Naive thymus-derived CD4-positive, alpha-beta T cell (primary cell): Measurements from ENCODE around the gene PJA2. TPM values are rescaled to one million over a fixed set of nuclear protein-coding genes. Genes with fewer than 3 reads are reported as not detected.

ENCODE experiments used
- ATAC-seq: fragments of 150-1000 bp; cut with Tn5 transposase; 2 replicates; pipeline ENCODE4 v1.10.0; 2021; ENCODE audit warnings: mild to moderate bottlenecking, moderate library complexity
- CTCF ChIA-PET: fragments of 350-600 bp; sonication (Branson Sonifier 250); formaldehyde crosslinking; loops from one replicate; lab custom pipeline; 2021; ENCODE audit warnings: antibody characterized with exemption; lab: Charles Lee
- POLR2A ChIA-PET: fragments of 350-600 bp; sonication (Branson Sonifier 250); formaldehyde crosslinking; loops from one replicate; lab custom pipeline; 2021; ENCODE audit warnings: antibody characterized with exemption, inconsistent platforms; lab: Charles Lee
- DNase-seq, 9 donors: peaks; one replicate each; pipeline versions ENCODE4 v3.0.0 to v3.0.0-alpha.2; 2020 to 2022; ENCODE audit warnings: mixed read lengths in 1 of 9
- H3K27ac ChIP-seq: one replicate; pipeline ENCODE4 v1.7.0; 2013; ENCODE audit warnings: mild to moderate bottlenecking, low read depth, low read length, moderate library complexity
- H3K27me3 ChIP-seq, 2 donors: one replicate each; pipeline ENCODE4 v1.7.0; 2013; ENCODE audit warnings: low read length in 2 of 2, mild to moderate bottlenecking in 2 of 2, moderate library complexity in 2 of 2; ENCODE audit not compliant: control insufficient read depth in 2 of 2, insufficient read depth in 2 of 2
- H3K36me3 ChIP-seq, 3 experiments: 1 replicate in 2 of 3; 2 replicates in 1 of 3; pipeline ENCODE4 v1.7.0; 2013; ENCODE audit warnings: low read length in 3 of 3, mild to moderate bottlenecking in 3 of 3, moderate library complexity in 1 of 3; ENCODE audit not compliant: insufficient read depth in 3 of 3, control insufficient read depth in 2 of 3
- H3K4me1 ChIP-seq, 2 donors: one replicate each; pipeline ENCODE4 v1.7.0; 2013; ENCODE audit warnings: low read length in 2 of 2, mild to moderate bottlenecking in 2 of 2, moderate library complexity in 1 of 2; ENCODE audit not compliant: control insufficient read depth in 2 of 2, insufficient read depth in 2 of 2
- H3K4me3 ChIP-seq: 2 replicates; pipeline ENCODE4 v1.7.0; 2013; ENCODE audit warnings: mild to moderate bottlenecking, low read length
- H3K9me3 ChIP-seq, 3 experiments: 1 replicate in 2 of 3; 2 replicates in 1 of 3; pipeline ENCODE4 v1.7.0; 2013; ENCODE audit warnings: low read length in 3 of 3; ENCODE audit not compliant: control insufficient read depth in 2 of 3
- H3K27ac Mint-ChIP-seq, 9 donors: one replicate each; pipeline ENCODE4 v1.8.0; 2020 to 2022; ENCODE audit warnings: mixed read lengths in 9 of 9, mild to moderate bottlenecking in 8 of 9, moderate library complexity in 5 of 9, inconsistent platforms in 2 of 9
- H3K27me3 Mint-ChIP-seq, 5 donors: one replicate each; pipeline ENCODE4 v1.8.0; 2021 to 2022; ENCODE audit warnings: mixed read lengths in 5 of 5, mild to moderate bottlenecking in 1 of 5
- H3K36me3 Mint-ChIP-seq, 5 donors: one replicate each; pipeline ENCODE4 v1.8.0; 2020 to 2022; ENCODE audit warnings: mixed read lengths in 5 of 5, mild to moderate bottlenecking in 3 of 5, inconsistent platforms in 1 of 5
- H3K4me1 Mint-ChIP-seq, 7 donors: one replicate each; pipeline ENCODE4 v1.8.0; 2020 to 2022; ENCODE audit warnings: mixed read lengths in 7 of 7, mild to moderate bottlenecking in 3 of 7, inconsistent platforms in 1 of 7
- H3K4me3 Mint-ChIP-seq, 10 donors: one replicate each; pipeline ENCODE4 v1.8.0; 2020 to 2022; ENCODE audit warnings: mild to moderate bottlenecking in 10 of 10, mixed read lengths in 10 of 10, moderate library complexity in 6 of 10, inconsistent platforms in 2 of 10
- H3K9me3 Mint-ChIP-seq, 11 donors: one replicate each; pipeline ENCODE4 v1.8.0; 2020 to 2022; ENCODE audit warnings: mixed read lengths in 11 of 11, mild to moderate bottlenecking in 4 of 11, inconsistent platforms in 1 of 11, moderate library complexity in 1 of 11
- intact Hi-C, 2 donors: fragments of 100-400 bp; cut with micrococcal nuclease; formaldehyde crosslinking; loops; one replicate each; pipeline ENCODE4 v1.15.1; 2023
- polyA plus RNA-seq, 2 donors: library from polyadenylated mRNA; unstranded; fragments of 300-500 nt; fragmentation: Illumina TruSeq; gene quantifications; one replicate each; pipeline ENCODE4 v1.2.3, GENCODE V29; 2021
- total RNA-seq, 6 experiments: library from RNA in 5 of 6; stranded (reverse) in 5 of 6; gene quantifications; 1 replicate in 5 of 6; 2 replicates in 1 of 6; pipeline ENCODE4 v1.2.3 and lab custom pipeline; 2021 to 2026

PJA2 gene
- total and polyA plus RNA-seq, 7 experiments from 2014 or later = 50.5 to 89.9 (median 71.5) TPM

DNA sequence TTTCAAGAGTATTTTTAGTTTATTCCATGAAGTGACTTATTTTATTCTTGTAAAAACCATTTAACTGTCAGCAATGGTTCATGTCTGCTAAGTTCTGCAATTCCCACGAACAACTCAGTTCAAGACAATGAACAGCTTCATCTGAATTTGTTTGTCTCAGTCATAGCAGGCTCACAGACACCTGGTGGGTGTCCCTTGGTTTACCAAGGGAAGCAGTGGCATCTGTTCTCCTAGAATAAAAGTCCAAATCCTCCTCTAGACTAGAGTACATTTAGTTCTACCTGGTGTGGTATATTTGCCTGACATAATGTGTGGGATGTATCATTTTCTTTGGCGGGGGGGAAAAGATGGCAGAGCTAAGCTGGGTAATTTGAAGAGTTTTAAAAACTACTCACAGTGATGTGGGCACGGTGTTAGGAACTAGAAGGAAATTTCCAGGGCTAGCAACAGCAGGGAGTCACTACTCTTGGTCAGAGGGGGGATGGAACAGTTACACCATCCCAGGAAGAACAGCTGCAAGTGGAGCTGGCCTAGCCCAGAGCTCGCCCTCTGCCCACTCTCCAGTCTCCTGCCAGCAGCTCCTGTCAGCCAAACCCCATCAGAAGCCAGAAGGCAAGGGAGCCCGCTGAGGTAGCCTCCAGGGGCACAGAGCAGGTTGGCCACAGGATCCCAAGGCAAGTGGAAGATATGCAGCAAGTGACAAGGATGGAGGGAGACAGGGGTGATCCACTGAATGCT is 100.3 kb downstream of the PJA2 start:
- ChIA-PET CTCF (interaction anchor here (0.6 kb wide), 1 partner anchor 60 kb away, joined by 3 read pairs; no protein-coding TSS in a partner anchor), POLR2A (no interaction called here)
- Mint-ChIP-seq H3K27ac (no peak overlapping the region), H3K4me3 (no peak overlapping the region), H3K9me3 (peaks cover 0 to under 1% (median 0%) of the 10 kb centered on the region in 11 donors), H3K36me3 (peaks cover 0 to 14% (median 7%) of the 10 kb centered on the region in 5 donors), H3K27me3 (no peaks in the 10 kb centered on the region), H3K4me1 (no peaks in the 10 kb centered on the region)
- DNase-seq (no peak), ATAC-seq (no peak)
- Histone ChIP-seq H3K27ac (no peak overlapping the region), H3K9me3 (no peaks in the 10 kb centered on the region), H3K4me1 (no peaks in the 10 kb centered on the region), H3K27me3 (no peaks in the 10 kb centered on the region), H3K36me3 (no peaks in the 10 kb centered on the region), H3K4me3 (no peak overlapping the region)
- intact Hi-C loops = no loop called here

DNA sequence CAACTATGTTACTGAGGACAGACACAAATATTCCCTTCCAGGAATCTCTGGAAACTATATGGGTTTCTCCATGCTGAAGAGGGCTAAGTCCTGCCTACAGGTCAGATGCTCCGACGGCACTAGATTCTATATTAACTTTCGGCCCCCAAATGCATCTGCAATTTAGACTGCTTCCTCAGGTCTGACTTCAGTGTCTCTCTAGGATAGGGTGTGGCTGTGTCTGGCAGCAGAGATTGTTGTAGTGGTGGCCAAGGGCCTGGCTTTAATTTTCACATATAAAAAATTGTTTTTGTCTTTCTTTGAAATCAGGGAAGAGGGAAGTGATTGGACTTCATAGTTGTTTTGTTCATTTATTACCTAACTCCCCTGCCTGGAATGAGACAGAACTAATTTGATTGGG is 101.8 kb downstream of the PJA2 start:
- POLR2A ChIA-PET = no interaction called here
- H3K36me3 ChIP-seq = no peaks in the 10 kb centered on the region
- Mint-ChIP-seq H3K27ac (no peak overlapping the region), H3K9me3 (no peaks in the 10 kb centered on the region), H3K4me3 (no peak overlapping the region), H3K27me3 (no peaks in the 10 kb centered on the region), H3K36me3 (peaks cover 0 to 12% (median 4%) of the 10 kb centered on the region in 5 donors), H3K4me1 (no peaks in the 10 kb centered on the region)
- intact Hi-C loops = no loop called here
- DNase-seq = no peak
- CTCF ChIA-PET = no interaction called here
- H3K27me3 ChIP-seq = no peaks in the 10 kb centered on the region
- no peaks in the 10 kb centered on the region for H3K4me1 ChIP-seq
- no peak for ATAC-seq
- no peak overlapping the region for H3K27ac ChIP-seq
- no peaks in the 10 kb centered on the region for H3K9me3 ChIP-seq
- H3K4me3 ChIP-seq = no peak overlapping the region

DNA sequence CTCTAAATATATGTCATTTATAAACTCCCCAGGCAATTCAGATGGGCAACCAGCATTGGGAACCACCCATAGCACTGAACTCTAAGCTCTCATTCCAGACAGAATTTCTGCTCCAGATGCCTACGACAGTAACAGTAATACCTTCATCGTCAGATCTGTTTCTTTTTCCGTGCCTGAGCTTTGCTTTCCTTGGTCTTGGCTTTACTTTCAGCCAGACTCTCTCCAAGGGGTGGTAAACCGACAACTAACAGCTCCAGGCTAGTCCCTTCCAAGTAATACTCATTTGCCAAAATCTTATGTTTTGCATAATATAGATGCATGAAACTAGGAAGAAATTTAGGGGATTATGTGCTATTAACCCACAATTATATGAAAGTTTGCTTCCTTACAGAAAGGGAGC is 102.3 kb downstream of the PJA2 start:
- ChIA-PET CTCF (interaction anchor here (0.6 kb wide), 1 partner anchor 729 kb away, joined by 6 read pairs; no protein-coding TSS in a partner anchor), POLR2A (no interaction called here)
- Mint-ChIP-seq H3K4me1 (no peaks in the 10 kb centered on the region), H3K9me3 (no peaks in the 10 kb centered on the region), H3K27me3 (no peaks in the 10 kb centered on the region), H3K36me3 (peaks cover 0 to 12% (median 4%) of the 10 kb centered on the region in 5 donors), H3K4me3 (no peak overlapping the region), H3K27ac (no peak overlapping the region)
- intact Hi-C loops = no loop called here
- Histone ChIP-seq H3K27ac (no peak overlapping the region), H3K9me3 (no peaks in the 10 kb centered on the region), H3K4me3 (no peak overlapping the region), H3K4me1 (no peaks in the 10 kb centered on the region), H3K36me3 (no peaks in the 10 kb centered on the region), H3K27me3 (no peaks in the 10 kb centered on the region)
- ATAC-seq = no peak
- no peak for DNase-seq

DNA sequence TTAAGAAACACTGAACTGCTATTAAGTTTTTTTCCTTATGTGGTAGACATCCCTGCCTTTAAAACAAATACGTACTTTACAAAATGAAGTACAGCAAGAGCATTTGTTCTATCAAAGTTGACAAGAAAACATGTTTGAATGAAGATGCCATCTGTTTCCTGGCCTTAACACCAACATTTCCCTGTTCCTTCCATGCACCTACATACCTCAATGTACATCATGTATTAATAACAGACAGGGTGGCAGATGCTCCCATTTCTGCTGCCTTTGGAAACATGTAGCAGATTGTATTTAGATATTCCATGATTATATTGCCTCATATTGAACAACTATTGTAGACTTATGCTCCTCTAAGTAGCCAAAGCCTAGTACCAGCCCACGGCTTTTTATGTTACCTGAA is 104.4 kb downstream of the PJA2 start:
- no peak for ATAC-seq
- no peaks in the 10 kb centered on the region for H3K27me3 ChIP-seq
- H3K4me3 Mint-ChIP-seq = no peak overlapping the region
- H3K27ac Mint-ChIP-seq = no peak overlapping the region
- DNase-seq = no peak
- intact Hi-C loops = no loop called here
- H3K9me3 ChIP-seq = no peaks in the 10 kb centered on the region
- H3K27me3 Mint-ChIP-seq = no peaks in the 10 kb centered on the region
- H3K36me3 Mint-ChIP-seq = peaks cover 0 to 4% (median 0%) of the 10 kb centered on the region in 5 donors
- H3K9me3 Mint-ChIP-seq = no peaks in the 10 kb centered on the region
- POLR2A ChIA-PET = interaction anchor here (0.6 kb wide), 1 partner anchor 76 kb away, joined by 3 read pairs; no protein-coding TSS in a partner anchor
- CTCF ChIA-PET = no interaction called here
- no peak overlapping the region for H3K4me3 ChIP-seq
- H3K27ac ChIP-seq = no peak overlapping the region
- no peaks in the 10 kb centered on the region for H3K36me3 ChIP-seq
- no peaks in the 10 kb centered on the region for H3K4me1 ChIP-seq
- no peaks in the 10 kb centered on the region for H3K4me1 Mint-ChIP-seq

DNA sequence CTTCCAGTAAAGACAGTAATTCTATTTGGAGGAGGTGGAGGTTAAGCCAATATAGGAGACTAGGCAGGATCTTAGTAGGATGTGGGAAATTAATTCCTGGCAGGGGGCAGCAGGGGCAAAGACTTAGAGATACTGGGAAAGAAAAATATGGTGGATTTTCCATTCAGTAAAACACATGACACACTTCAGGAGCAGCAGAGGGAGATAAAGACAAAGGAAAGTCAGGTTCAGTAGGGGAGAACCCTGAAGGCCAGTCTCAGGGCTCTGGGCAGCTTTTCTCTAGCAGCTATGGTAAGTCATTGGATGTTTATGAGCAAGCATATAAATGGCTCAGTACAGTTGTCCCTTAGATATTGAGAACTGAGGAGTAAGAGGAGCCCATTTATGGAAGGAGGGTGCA is 105.5 kb downstream of the PJA2 start:
- Mint-ChIP-seq H3K27me3 (no peaks in the 10 kb centered on the region), H3K4me3 (no peak overlapping the region), H3K36me3 (peaks cover 0 to under 1% (median 0%) of the 10 kb centered on the region in 5 donors), H3K27ac (no peak overlapping the region), H3K9me3 (no peaks in the 10 kb centered on the region), H3K4me1 (no peaks in the 10 kb centered on the region)
- H3K4me1 ChIP-seq = no peaks in the 10 kb centered on the region
- CTCF ChIA-PET = no interaction called here
- intact Hi-C loops = no loop called here
- H3K4me3 ChIP-seq = no peak overlapping the region
- H3K27ac ChIP-seq = no peak overlapping the region
- no peak for DNase-seq
- H3K27me3 ChIP-seq = no peaks in the 10 kb centered on the region
- ATAC-seq = no peak
- H3K36me3 ChIP-seq = no peaks in the 10 kb centered on the region
- POLR2A ChIA-PET = no interaction called here
- no peaks in the 10 kb centered on the region for H3K9me3 ChIP-seq

DNA sequence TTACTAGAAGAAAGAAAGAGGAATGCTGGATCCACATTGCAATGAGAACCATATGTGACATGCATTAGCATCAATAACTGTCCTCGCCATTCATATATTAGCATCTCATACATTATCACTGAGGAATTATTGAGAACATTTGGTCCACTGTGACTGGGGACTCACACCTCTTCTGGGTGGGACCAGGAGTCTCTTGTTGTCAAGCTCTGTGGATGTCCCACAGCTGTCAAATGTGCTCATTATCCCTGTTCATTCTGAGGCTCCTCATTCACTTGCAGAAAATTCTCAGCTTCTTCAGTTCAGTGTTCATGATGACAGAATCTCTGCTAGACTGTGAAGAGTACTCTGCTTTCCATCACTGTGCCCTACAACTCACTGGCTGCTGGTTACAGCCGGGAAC is 109.4 kb downstream of the PJA2 start:
- no peak overlapping the region for H3K27ac ChIP-seq
- no peak overlapping the region for H3K4me3 ChIP-seq
- Mint-ChIP-seq H3K4me1 (no peaks in the 10 kb centered on the region), H3K27me3 (no peaks in the 10 kb centered on the region), H3K4me3 (no peak overlapping the region), H3K36me3 (peaks cover 0 to under 1% (median 0%) of the 10 kb centered on the region in 5 donors), H3K9me3 (peaks cover 0 to 2% (median 0%) of the 10 kb centered on the region in 11 donors), H3K27ac (no peak overlapping the region)
- CTCF ChIA-PET = no interaction called here
- ATAC-seq = no peak
- no peak for DNase-seq
- no peaks in the 10 kb centered on the region for H3K36me3 ChIP-seq
- H3K27me3 ChIP-seq = no peaks in the 10 kb centered on the region
- intact Hi-C loops = no loop called here
- POLR2A ChIA-PET = no interaction called here
- H3K9me3 ChIP-seq = no peaks in the 10 kb centered on the region
- H3K4me1 ChIP-seq = no peaks in the 10 kb centered on the region

DNA sequence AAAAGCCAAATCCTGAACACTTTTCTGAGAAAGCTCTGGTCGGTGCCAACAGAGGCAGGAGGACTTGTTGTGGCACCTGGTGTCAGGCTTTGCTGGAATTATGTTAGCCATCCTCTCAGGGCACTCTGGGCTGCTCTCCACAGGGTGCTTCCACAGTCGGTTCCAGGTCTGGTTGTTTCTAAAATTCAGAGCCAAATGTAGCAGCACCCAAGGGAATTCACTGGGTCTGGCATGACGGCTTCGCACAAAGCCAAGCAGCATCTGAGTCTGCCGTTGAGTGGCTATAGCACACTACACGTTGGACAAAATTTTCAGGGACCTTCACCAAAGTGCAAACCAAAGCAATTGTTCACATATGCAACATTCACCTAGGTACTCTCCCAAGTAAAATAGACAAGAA is 110.2 kb downstream of the PJA2 start:
- CTCF ChIA-PET = no interaction called here
- H3K9me3 Mint-ChIP-seq = peaks cover 0 to 10% (median 4%) of the 10 kb centered on the region in 11 donors
- H3K4me3 Mint-ChIP-seq = no peak overlapping the region
- H3K9me3 ChIP-seq = no peaks in the 10 kb centered on the region
- no peak overlapping the region for H3K27ac Mint-ChIP-seq
- H3K27ac ChIP-seq = no peak overlapping the region
- intact Hi-C loops = no loop called here
- POLR2A ChIA-PET = no interaction called here
- H3K4me1 Mint-ChIP-seq = no peaks in the 10 kb centered on the region
- H3K4me3 ChIP-seq = no peak overlapping the region
- no peaks in the 10 kb centered on the region for H3K4me1 ChIP-seq
- ATAC-seq (no peak), DNase-seq (no peak)
- no peaks in the 10 kb centered on the region for H3K27me3 ChIP-seq
- no peaks in the 10 kb centered on the region for H3K36me3 ChIP-seq
- H3K27me3 Mint-ChIP-seq = no peaks in the 10 kb centered on the region
- H3K36me3 Mint-ChIP-seq = peaks cover 0 to 9% (median 4%) of the 10 kb centered on the region in 5 donors
